IPS-18a (cell line): Measurements from ENCODE around the gene ARID2.

Source experiments
- H3K27ac ChIP-seq: one replicate; pipeline ENCODE4 v1.5.1; 2013; ENCODE audit warnings: low read length
- H3K27me3 ChIP-seq: one replicate; pipeline ENCODE4 v1.6.1; 2013; ENCODE audit warnings: mild to moderate bottlenecking, low read length; ENCODE audit not compliant: control insufficient read depth, insufficient read depth
- H3K36me3 ChIP-seq: one replicate; pipeline ENCODE4 v1.6.1; 2013; ENCODE audit warnings: low read depth, low read length; ENCODE audit not compliant: control insufficient read depth
- H3K4me1 ChIP-seq: one replicate; pipeline ENCODE4 v1.6.1; 2013; ENCODE audit warnings: low read depth, low read length; ENCODE audit not compliant: control insufficient read depth
- H3K4me3 ChIP-seq: one replicate; pipeline ENCODE4 v1.5.1; 2013; ENCODE audit warnings: low read length
- H3K9ac ChIP-seq: one replicate; pipeline ENCODE4 v1.6.1; 2013; ENCODE audit warnings: mild to moderate bottlenecking, low read length, moderate library complexity
- H3K9me3 ChIP-seq: one replicate; pipeline ENCODE4 v1.6.1; 2013; ENCODE audit warnings: low read depth, low read length; ENCODE audit not compliant: control insufficient read depth

ARID2 gene

GRCh38 chr12:45909041-45909713, 179.7 kb downstream of the ARID2 start:
- H3K4me3 ChIP-seq = no peak overlapping the region
- H3K27ac ChIP-seq = no peak overlapping the region
- H3K36me3 ChIP-seq = peaks cover 21% of the 10 kb centered on the region
- no peaks in the 10 kb centered on the region for H3K4me1 ChIP-seq
- H3K9ac ChIP-seq = no peak overlapping the region
- H3K9me3 ChIP-seq = no peaks in the 10 kb centered on the region
- H3K27me3 ChIP-seq = no peaks in the 10 kb centered on the region

GRCh38 chr12:45912774-45913173, 183.3 kb downstream of the ARID2 start:
- Histone ChIP-seq H3K27me3 (no peaks in the 10 kb centered on the region), H3K36me3 (peaks cover 5% of the 10 kb centered on the region), H3K9ac (no peak overlapping the region), H3K4me3 (no peak overlapping the region), H3K4me1 (no peaks in the 10 kb centered on the region), H3K27ac (no peak overlapping the region), H3K9me3 (no peaks in the 10 kb centered on the region)

GRCh38 chr12:45913631-45914030, 184.1 kb downstream of the ARID2 start:
- H3K27me3 ChIP-seq = no peaks in the 10 kb centered on the region
- H3K27ac ChIP-seq = no peak overlapping the region
- H3K4me3 ChIP-seq = no peak overlapping the region
- H3K9ac ChIP-seq = no peak overlapping the region
- no peaks in the 10 kb centered on the region for H3K36me3 ChIP-seq
- H3K4me1 ChIP-seq = no peaks in the 10 kb centered on the region
- H3K9me3 ChIP-seq = no peaks in the 10 kb centered on the region

GRCh38 chr12:45914090-45914489, 184.6 kb downstream of the ARID2 start:
- no peak overlapping the region for H3K9ac ChIP-seq

GRCh38 chr12:45915405-45915804, 185.9 kb downstream of the ARID2 start:
- Histone ChIP-seq H3K27me3 (no peaks in the 10 kb centered on the region), H3K4me3 (no peak overlapping the region), H3K9ac (no peak overlapping the region), H3K4me1 (no peaks in the 10 kb centered on the region), H3K36me3 (no peaks in the 10 kb centered on the region), H3K27ac (no peak overlapping the region), H3K9me3 (no peaks in the 10 kb centered on the region)

More at GRCh38 chr12:45914090-45914489, 184.6 kb downstream of the ARID2 start:
- Histone ChIP-seq H3K36me3 (no peaks in the 10 kb centered on the region), H3K27me3 (no peaks in the 10 kb centered on the region), H3K27ac (no peak overlapping the region), H3K9me3 (no peaks in the 10 kb centered on the region), H3K4me3 (no peak overlapping the region), H3K4me1 (no peaks in the 10 kb centered on the region)

GRCh38 chr12:45918818-45919217, 189.3 kb downstream of the ARID2 start:
- Histone ChIP-seq H3K9ac (no peak overlapping the region), H3K36me3 (peaks cover 6% of the 10 kb centered on the region), H3K27me3 (no peaks in the 10 kb centered on the region), H3K27ac (no peak overlapping the region), H3K4me3 (no peak overlapping the region), H3K9me3 (no peaks in the 10 kb centered on the region), H3K4me1 (no peaks in the 10 kb centered on the region)

GRCh38 chr12:45928309-45928708, 198.8 kb downstream of the ARID2 start:
- H3K27ac ChIP-seq = no peak overlapping the region
- H3K36me3 ChIP-seq = peaks cover 60% of the 10 kb centered on the region

GRCh38 chr12:45930369-45930768, 200.9 kb downstream of the ARID2 start:
- no peaks in the 10 kb centered on the region for H3K4me1 ChIP-seq
- H3K36me3 ChIP-seq = peaks cover 48% of the 10 kb centered on the region
- no peak overlapping the region for H3K4me3 ChIP-seq
- H3K27ac ChIP-seq = no peak overlapping the region
- no peaks in the 10 kb centered on the region for H3K9me3 ChIP-seq
- no peaks in the 10 kb centered on the region for H3K27me3 ChIP-seq
- H3K9ac ChIP-seq = no peak overlapping the region

More at GRCh38 chr12:45928309-45928708, 198.8 kb downstream of the ARID2 start:
- H3K9ac ChIP-seq = no peak overlapping the region
- H3K27me3 ChIP-seq = no peaks in the 10 kb centered on the region
- no peaks in the 10 kb centered on the region for H3K9me3 ChIP-seq
- H3K4me1 ChIP-seq = no peaks in the 10 kb centered on the region
- no peak overlapping the region for H3K4me3 ChIP-seq

GRCh38 chr12:45933504-45933903, 204.0 kb downstream of the ARID2 start:
- Histone ChIP-seq H3K4me1 (no peaks in the 10 kb centered on the region), H3K36me3 (peaks cover 27% of the 10 kb centered on the region), H3K27me3 (no peaks in the 10 kb centered on the region), H3K9me3 (no peaks in the 10 kb centered on the region), H3K9ac (no peak overlapping the region), H3K4me3 (no peak overlapping the region), H3K27ac (no peak overlapping the region)

GRCh38 chr12:45934956-45935355, 205.4 kb downstream of the ARID2 start:
- H3K9ac ChIP-seq = no peak overlapping the region
- no peaks in the 10 kb centered on the region for H3K27me3 ChIP-seq
- H3K4me1 ChIP-seq = no peaks in the 10 kb centered on the region
- H3K9me3 ChIP-seq = no peaks in the 10 kb centered on the region
- no peak overlapping the region for H3K27ac ChIP-seq
- H3K4me3 ChIP-seq = no peak overlapping the region
- H3K36me3 ChIP-seq = peaks cover 20% of the 10 kb centered on the region

GRCh38 chr12:45938566-45938965, 209.1 kb downstream of the ARID2 start:
- Histone ChIP-seq H3K27me3 (no peaks in the 10 kb centered on the region), H3K9ac (no peak overlapping the region), H3K9me3 (no peaks in the 10 kb centered on the region), H3K4me3 (no peak overlapping the region), H3K27ac (no peak overlapping the region), H3K4me1 (no peaks in the 10 kb centered on the region), H3K36me3 (peaks cover 4% of the 10 kb centered on the region)

- Histone ChIP-seq H3K27me3 (no peaks in the 10 kb centered on the region), H3K9me3 (no peaks in the 10 kb centered on the region), H3K9ac (no peak overlapping the region), H3K36me3 (peaks cover 5% of the 10 kb centered on the region), H3K27ac (no peak overlapping the region), H3K4me1 (no peaks in the 10 kb centered on the region), H3K4me3 (no peak overlapping the region)
These were observed 210.3 kb downstream of the ARID2 start for GRCh38 chr12:45939759-45940158.
